HepG2 (cell line): Measurements from ENCODE around the gene TAS2R60. TPM values are rescaled to one million over a fixed set of nuclear protein-coding genes. Genes with fewer than 3 reads are reported as not detected.

ENCODE experiments used
- ATAC-seq: fragments of 200-7000 bp; cut with Tn5 transposase; 3 replicates; pipeline ENCODE4 v1.9.1; 2020; ENCODE audit warnings: mild to moderate bottlenecking, moderate library complexity
- BruUV-seq: library from RNA; stranded (reverse); fragments of 400-500 nt; replicated peaks from 2 replicates; lab custom pipeline; 2021; lab: Mats Ljungman, UMichigan
- CTCF ChIA-PET: fragments of 300-600 bp; formaldehyde crosslinking; extraction: SDS; loops from one replicate; lab custom pipeline; 2021; ENCODE audit warnings: low total read pairs, inconsistent platforms, low intra/inter-chr PET ratio; lab: Yijun Ruan, JAX
- POLR2A ChIA-PET: fragments of 350-600 bp; sonication (Branson Sonifier 250); formaldehyde crosslinking; loops from one replicate; lab custom pipeline; 2020; ENCODE audit warnings: antibody characterized with exemption, inconsistent platforms; lab: Yijun Ruan, JAX
- DNase-seq: peaks from one replicate; pipeline ENCODE4 v3.0.0-alpha.2; 2015; ENCODE audit warnings: low spot score
- FAIRE-seq: peaks from 3 replicates; lab custom pipeline; 2011; peaks lifted over from hg19 to GRCh38; lab: Jason Lieb, UNC
- H2AFZ ChIP-seq: one replicate; pipeline ENCODE4 v1.6.1; 2011; ENCODE audit warnings: low read length, inconsistent platforms
- H3K27ac ChIP-seq: fragments of 300-600 bp; 3 replicates; pipeline ENCODE4 v1.8.0; 2011; ENCODE audit warnings: mixed run types, mild to moderate bottlenecking, mixed read lengths, low read length, inconsistent platforms; ENCODE audit not compliant: insufficient read depth; ENCODE audit errors: extremely low read length
- H3K27me3 ChIP-seq, 2 experiments: fragments of 200-600 bp in 1 of 2; 2 replicates in 1 of 2; 3 replicates in 1 of 2; pipeline versions ENCODE4 v1.6.0 to v1.8.0; 2011; ENCODE audit warnings: low read length in 2 of 2, mild to moderate bottlenecking in 2 of 2, moderate library complexity in 2 of 2, inconsistent platforms in 1 of 2; ENCODE audit not compliant: insufficient read depth in 2 of 2, control insufficient read depth in 1 of 2
- H3K36me3 ChIP-seq, 2 experiments: fragments of 200-600 bp in 1 of 2; replicated peaks in 1 of 2; 2 replicates in 1 of 2; 3 replicates in 1 of 2; pipeline versions ENCODE4 v1.5.1 to v1.8.0; 2011; ENCODE audit warnings: low read length in 2 of 2, inconsistent platforms in 1 of 2; ENCODE audit not compliant: insufficient read depth in 2 of 2, control insufficient read depth in 1 of 2
- H3K4me1 ChIP-seq: 2 replicates; pipeline ENCODE4 v1.5.1; 2012; ENCODE audit warnings: low read length, inconsistent platforms; ENCODE audit not compliant: insufficient read depth
- H3K4me2 ChIP-seq: 2 replicates; pipeline ENCODE4 v1.6.0; 2011; ENCODE audit warnings: low read depth, low read length, inconsistent platforms
- H3K4me3 ChIP-seq, 3 experiments: fragments of 200-600 bp in 1 of 3; sonication (generic), shearing (Covaris generic) in 1 of 3; replicated peaks in 1 of 3; 2 replicates each; pipeline ENCODE4 v1.5.1; 2011 to 2016; ENCODE audit warnings: low read length in 3 of 3, inconsistent platforms in 2 of 3, low read depth in 2 of 3, mild to moderate bottlenecking in 2 of 3, control low read depth in 1 of 3, mixed read lengths in 1 of 3; ENCODE audit not compliant: insufficient read depth in 1 of 3
- H3K79me2 ChIP-seq: one replicate; pipeline ENCODE4 v1.6.1; 2011; ENCODE audit warnings: low read length, inconsistent platforms; ENCODE audit not compliant: insufficient read depth
- H3K9ac ChIP-seq: 2 replicates; pipeline ENCODE4 v1.6.0; 2011; ENCODE audit warnings: mild to moderate bottlenecking, low read depth, low read length, inconsistent platforms; ENCODE audit not compliant: insufficient read depth
- H3K9me3 ChIP-seq: 2 replicates; pipeline ENCODE4 v1.5.1; 2012; ENCODE audit warnings: mild to moderate bottlenecking, low read length
- H4K20me1 ChIP-seq: 2 replicates; pipeline ENCODE4 v1.6.0; 2011; ENCODE audit warnings: inconsistent platforms, mild to moderate bottlenecking, low read length, moderate library complexity; ENCODE audit not compliant: insufficient read depth
- CTCF ChIP-seq: sonication (generic); formaldehyde crosslinking; IDR thresholded peaks from 2 replicates; pipeline ENCODE4 v1.5.0; 2020; ENCODE audit warnings: mild to moderate bottlenecking, missing genetic modification reagents, moderate library complexity
- GATAD2A ChIP-seq: IDR thresholded peaks from 2 replicates; pipeline ENCODE4 v1.6.1; 2016
- ISX ChIP-seq: sonication (generic); formaldehyde crosslinking; conservative IDR thresholded peaks from 2 replicates; pipeline ENCODE4 v1.5.0; 2020; ENCODE audit warnings: missing genetic modification reagents
- MBNL3 ChIP-seq: fragments of 250-450 bp; sonication (Bioruptor Pico); conservative IDR thresholded peaks from 2 replicates; pipeline ENCODE4 v1.8.0; 2022; ENCODE audit warnings: mild to moderate bottlenecking, inconsistent platforms
- MEIS2 ChIP-seq: sonication (generic); formaldehyde crosslinking; IDR thresholded peaks from 2 replicates; pipeline ENCODE4 v1.9.0; 2021; ENCODE audit warnings: mild to moderate bottlenecking, missing genetic modification reagents
- ZNF264 ChIP-seq: sonication (generic); formaldehyde crosslinking; IDR thresholded peaks from 2 replicates; pipeline ENCODE4 v1.4.0; 2020; ENCODE audit warnings: missing genetic modification reagents
- ZNF746 ChIP-seq: sonication (generic); formaldehyde crosslinking; IDR thresholded peaks from 2 replicates; pipeline ENCODE4 v1.8.0; 2022; ENCODE audit warnings: mild to moderate bottlenecking, missing genetic modification reagents
- WGBS: methylation state at CpG from one replicate; pipeline ENCODE4 v1.1.6; 2017; ENCODE audit warnings: low lambda C conversion rate; 5-methylcytosine and 5-hydroxymethylcytosine counted together
- in situ Hi-C: cut with HindIII; loops from 2 replicates; pipeline ENCODE4 v1.10.0; 2017; ENCODE audit warnings: low pct_unique_long_range_greater_than_20kb; ENCODE audit not compliant: extremely low pct_ligation_motif_present
- intact Hi-C: fragments of 100-400 bp; cut with micrococcal nuclease; formaldehyde crosslinking; loops from one replicate; pipeline ENCODE4 v1.10.0; 2022; ENCODE audit not compliant: unreplicated experiment
- polyA plus RNA-seq, 8 experiments: library from polyadenylated mRNA; depleted of rRNA in 3 of 8; stranded (reverse) in 7 of 8; unstranded in 1 of 8; fragments of >200 nt; fragmentation: Illumina TruSeq in 4 of 8; extraction: Trizol in 4 of 8; gene quantifications; 2 replicates each; pipeline versions ENCODE4 v1.2.1 to v1.2.3, GENCODE V29; 2011 to 2016; ENCODE audit warnings: low read depth in 4 of 8, missing spikeins in 1 of 8, mixed read lengths in 1 of 8; ENCODE audit not compliant: insufficient read depth in 1 of 8
- total RNA-seq, 5 experiments: library from RNA; depleted of rRNA; stranded (reverse); fragments of >200 nt; fragmentation: Illumina TruSeq; extraction: Trizol; gene quantifications; 2 replicates each; pipeline ENCODE4 v1.2.3, GENCODE V29; 2016; ENCODE audit warnings: low read depth in 1 of 5

TAS2R60 gene
- total and polyA plus RNA-seq, 2 of the 13 experiments (the other 11 are each of a cell fraction or from before 2014, with no cell fraction given), result not detected

- no peaks in the 10 kb centered on the region for H3K27me3 ChIP-seq
- CTCF ChIA-PET, result no interaction called here
- BruUV-seq, result no TSS peak
Observed at GRCh38 chr7:143463957-143464356, 20.7 kb downstream of the TAS2R60 start.

DNA sequence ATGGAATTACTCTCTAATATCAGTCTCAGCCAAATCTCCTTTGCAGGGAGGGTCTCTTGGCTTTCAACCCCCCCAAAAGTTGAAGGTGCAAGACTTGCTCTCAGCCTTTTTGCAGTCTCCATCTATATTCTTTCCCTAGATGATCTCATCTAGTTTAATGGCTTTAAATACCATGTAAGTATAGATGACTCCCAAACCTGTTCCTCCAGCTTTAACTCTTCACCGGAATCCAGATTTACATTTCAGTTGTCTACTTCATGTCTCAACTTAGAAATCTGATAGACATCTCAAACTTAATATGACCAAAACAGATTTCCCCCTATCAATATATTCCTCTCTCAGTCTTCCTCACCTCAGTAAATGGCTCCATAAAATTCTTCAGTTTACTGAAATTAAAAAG is 24.5 kb downstream of the TAS2R60 start:
- ATAC-seq, result no peak
- H3K27me3 ChIP-seq, result no peaks in the 10 kb centered on the region; a peak in 1 of 5 replicates
- no peaks in the 10 kb centered on the region for H3K9me3 ChIP-seq
- in situ Hi-C loops, result no loop called here
- H3K79me2 ChIP-seq, result no peaks in the 10 kb centered on the region
- WGBS, result 36% methylated on average over 1 of the region's 1 CpG
- no peaks in the 10 kb centered on the region for H3K36me3 ChIP-seq
- BruUV-seq, result no TSS peak
- H4K20me1 ChIP-seq, result no peaks in the 10 kb centered on the region
- ChIA-PET CTCF (no interaction called here), POLR2A (no interaction called here)
- intact Hi-C loops, result no loop called here
- H2AFZ ChIP-seq, result no peak overlapping the region
- no peak overlapping the region for H3K27ac ChIP-seq
- FAIRE-seq, result no peak
- DNase-seq, result no peak
- no peaks in the 10 kb centered on the region for H3K4me1 ChIP-seq
- H3K4me2 ChIP-seq, result no peak overlapping the region
- no peak overlapping the region for H3K9ac ChIP-seq
- H3K4me3 ChIP-seq, result no peak overlapping the region
- TF ChIP-seq MEIS2, result no peak

More at GRCh38 chr7:143463957-143464356, 20.7 kb downstream of the TAS2R60 start:
- FAIRE-seq, result no peak
- in situ Hi-C loops, result no loop called here
- WGBS, result 0% methylated on average over 1 of the region's 1 CpG
- POLR2A ChIA-PET, result no interaction called here
- Histone ChIP-seq H3K27ac (no peak overlapping the region), H3K4me2 (no peak overlapping the region)
- no peak for ATAC-seq
- TF ChIP-seq ISX (CRISPR knock-in tag) (no peak), ZNF746 (CRISPR knock-in tag) (no peak), CTCF (CRISPR knock-in tag) (no peak), GATAD2A (CRISPR knock-in tag) (no peak), ZNF264 (no peak), MBNL3 (CRISPR knock-in tag) (no peak)
- TF ChIP-seq, all 625 proteins: peak for 0
- DNase-seq, result no peak
- H3K4me1 ChIP-seq, result no peaks in the 10 kb centered on the region
- H3K36me3 ChIP-seq, result no peaks in the 10 kb centered on the region
- no peak overlapping the region for H3K9ac ChIP-seq
- H3K79me2 ChIP-seq, result no peaks in the 10 kb centered on the region
- no peak overlapping the region for H2AFZ ChIP-seq
- no peak overlapping the region for H3K4me3 ChIP-seq
- H4K20me1 ChIP-seq, result no peaks in the 10 kb centered on the region
- H3K9me3 ChIP-seq, result no peaks in the 10 kb centered on the region; the same call in 1 of the 2 replicates
- intact Hi-C loops, result no loop called here
